ENCODE measurements around the gene VCX2.
"Not testable (repeated sequence)": the region's sequence is repeated elsewhere in the genome, so short reads cannot be mapped to it uniquely, and the experiment has no call there.

The VCX2 gene

DNA sequence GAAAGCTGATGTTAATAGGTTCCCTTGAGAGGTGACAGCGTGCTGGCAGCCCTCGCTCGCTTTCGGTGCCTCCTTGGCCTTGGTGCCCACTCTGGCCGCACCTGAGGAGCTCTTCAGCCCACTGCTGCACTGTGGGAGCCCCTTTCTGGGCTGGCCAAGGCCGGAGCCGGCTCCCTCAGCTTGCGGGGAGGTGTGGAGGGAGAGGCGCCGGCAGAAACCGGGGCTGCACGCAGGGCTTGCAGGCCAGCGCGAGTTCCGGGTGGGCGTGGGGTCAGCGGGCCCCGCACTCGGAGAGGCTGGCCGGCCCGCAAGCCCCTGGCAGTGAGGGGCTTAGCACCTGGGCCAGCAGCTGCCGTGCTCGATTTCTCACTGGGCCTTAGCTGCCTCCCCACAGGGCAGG lies 49.7 kb downstream of the VCX2 start:
- not testable (repeated sequence) for DNase-seq (ENCODE audit: low read depth)
